GM12878 (cell line): Measurements from ENCODE around the gene TMEM41B. TPM values are rescaled to one million over a fixed set of nuclear protein-coding genes. Genes with fewer than 3 reads are reported as not detected.
"Not testable (repeated sequence)": the region's sequence is repeated elsewhere in the genome, so short reads cannot be mapped to it uniquely, and the experiment has no call there.

ENCODE experiments used
- ATAC-seq: fragments of 200-7000 bp; cut with Tn5 transposase; 3 replicates; pipeline ENCODE4 v1.9.1; 2020; ENCODE audit warnings: mild to moderate bottlenecking, moderate library complexity
- BruUV-seq: library from RNA; stranded (reverse); fragments of 400-500 nt; replicated peaks from 2 replicates; lab custom pipeline; 2021; lab: Mats Ljungman, UMichigan
- CTCF ChIA-PET: fragments of 300-600 bp; sonication (Branson Sonifier 250); formaldehyde crosslinking; extraction: SDS; loops from one replicate; lab custom pipeline; 2021; ENCODE audit warnings: inconsistent platforms; lab: Yijun Ruan, JAX
- POLR2A ChIA-PET: fragments of 350-600 bp; formaldehyde crosslinking; extraction: SDS; loops from one replicate; lab custom pipeline; 2021; ENCODE audit warnings: inconsistent platforms; lab: Charles Lee
- RAD21 ChIA-PET: fragments of 300-600 bp; sonication (Branson Sonifier 250); formaldehyde crosslinking; loops from one replicate; lab custom pipeline; 2023; ENCODE audit warnings: antibody characterized with exemption; ENCODE audit not compliant: unreplicated experiment; lab: Charles Lee
- SMC1A ChIA-PET: fragments of 300-600 bp; sonication (Branson Sonifier 250); formaldehyde crosslinking; loops from one replicate; lab custom pipeline; 2023; ENCODE audit not compliant: unreplicated experiment, uncharacterized antibody; lab: Charles Lee
- DNase-seq: peaks from one replicate; pipeline ENCODE4 v3.0.0-alpha.2; 2011; ENCODE audit warnings: low read depth, low spot score
- FAIRE-seq: peaks from 3 replicates; lab custom pipeline; 2011; peaks lifted over from hg19 to GRCh38; lab: Jason Lieb, UNC
- H2AFZ ChIP-seq: 2 replicates; pipeline ENCODE4 v1.6.0; 2011; ENCODE audit warnings: low read depth, low read length, control low read depth; ENCODE audit not compliant: control insufficient read depth
- H3K27ac ChIP-seq: 2 replicates; pipeline ENCODE4 v1.5.1; 2011; ENCODE audit warnings: control low read depth; ENCODE audit not compliant: control insufficient read depth, insufficient read depth
- H3K27me3 ChIP-seq, 2 experiments: replicated peaks in 1 of 2; 2 replicates each; pipeline versions ENCODE4 v1.6.0 to v1.6.1; 2011; ENCODE audit warnings: low read length in 1 of 2; ENCODE audit not compliant: control insufficient read depth in 2 of 2, insufficient read depth in 2 of 2
- H3K36me3 ChIP-seq, 2 experiments: 2 replicates each; pipeline ENCODE4 v1.5.1; 2011; ENCODE audit warnings: low read length in 1 of 2; ENCODE audit not compliant: control insufficient read depth in 2 of 2, insufficient read depth in 2 of 2
- H3K4me1 ChIP-seq: 2 replicates; pipeline ENCODE4 v1.6.1; 2011; ENCODE audit warnings: mild to moderate bottlenecking, low read length, moderate library complexity, mixed read lengths; ENCODE audit not compliant: control insufficient read depth, insufficient read depth
- H3K4me2 ChIP-seq: 2 replicates; pipeline ENCODE4 v1.6.0; 2011; ENCODE audit warnings: control low read depth; ENCODE audit not compliant: control insufficient read depth, insufficient read depth
- H3K4me3 ChIP-seq: fragments of 200-600 bp; sonication (generic); 2 replicates; pipeline ENCODE4 v1.5.1; 2016
- H3K79me2 ChIP-seq: 2 replicates; pipeline ENCODE4 v1.6.0; 2011; ENCODE audit warnings: low read length; ENCODE audit not compliant: control insufficient read depth, insufficient read depth
- H3K9ac ChIP-seq: 2 replicates; pipeline ENCODE4 v1.8.0; 2011; ENCODE audit warnings: low read length, control low read depth, mixed read lengths; ENCODE audit not compliant: control insufficient read depth, insufficient read depth
- H3K9me3 ChIP-seq: replicated peaks from 3 replicates; pipeline ENCODE4 v1.5.1; 2011; ENCODE audit warnings: mild to moderate bottlenecking, low read length; ENCODE audit not compliant: control insufficient read depth, insufficient read depth
- H4K20me1 ChIP-seq: 2 replicates; pipeline ENCODE4 v1.6.0; 2011; ENCODE audit not compliant: control insufficient read depth, insufficient read depth
- WGBS: methylation state at CpG from one replicate; pipeline ENCODE4 v1.1.6; 2016; ENCODE audit warnings: low lambda C conversion rate; ENCODE audit not compliant: insufficient replicate concordance, insufficient coverage; ENCODE audit errors: missing lambda C conversion rate; 5-methylcytosine and 5-hydroxymethylcytosine counted together
- in situ Hi-C: fragments of 300-500 bp; cut with MboI; formaldehyde crosslinking; loops from 9 replicates; pipeline ENCODE4 v1.14.3; 2018; ENCODE audit warnings: mixed read lengths
- intact Hi-C: fragments of 100-400 bp; cut with micrococcal nuclease; formaldehyde crosslinking; loops from one replicate; pipeline ENCODE4 v1.14.2; 2022; ENCODE audit not compliant: unreplicated experiment
- polyA plus RNA-seq, 11 experiments: library from polyadenylated mRNA; depleted of rRNA in 4 of 11; unstranded in 6 of 11; stranded (reverse) in 5 of 11; fragments of >200 nt; fragmentation: Nextera tagmentation in 4 of 11; fragmentation: Illumina TruSeq in 1 of 11; extraction: Ambion mirVana in 4 of 11; extraction: Trizol in 1 of 11; gene quantifications; 1 replicate in 1 of 11; 2 replicates in 10 of 11; pipeline versions ENCODE4 v1.2.1 to v1.2.3, GENCODE V29; 2011 to 2016; ENCODE audit warnings: inconsistent platforms in 2 of 11, missing spikeins in 2 of 11, low read depth in 1 of 11
- total RNA-seq, 4 experiments: library from RNA; depleted of rRNA in 3 of 4; stranded (reverse); fragments of >200 nt in 3 of 4; fragmentation: Illumina TruSeq in 1 of 4; extraction: Trizol in 1 of 4; gene quantifications; 2 replicates each; pipeline versions ENCODE4 v1.2.1 to v1.2.3, GENCODE V29; 2013 to 2021

TMEM41B gene
- total and polyA plus RNA-seq, 10 of the 15 experiments (the other 5 are each of a cell fraction or from before 2014, with no cell fraction given): 8.0 to 31.0 (median 20.5) TPM

DNA sequence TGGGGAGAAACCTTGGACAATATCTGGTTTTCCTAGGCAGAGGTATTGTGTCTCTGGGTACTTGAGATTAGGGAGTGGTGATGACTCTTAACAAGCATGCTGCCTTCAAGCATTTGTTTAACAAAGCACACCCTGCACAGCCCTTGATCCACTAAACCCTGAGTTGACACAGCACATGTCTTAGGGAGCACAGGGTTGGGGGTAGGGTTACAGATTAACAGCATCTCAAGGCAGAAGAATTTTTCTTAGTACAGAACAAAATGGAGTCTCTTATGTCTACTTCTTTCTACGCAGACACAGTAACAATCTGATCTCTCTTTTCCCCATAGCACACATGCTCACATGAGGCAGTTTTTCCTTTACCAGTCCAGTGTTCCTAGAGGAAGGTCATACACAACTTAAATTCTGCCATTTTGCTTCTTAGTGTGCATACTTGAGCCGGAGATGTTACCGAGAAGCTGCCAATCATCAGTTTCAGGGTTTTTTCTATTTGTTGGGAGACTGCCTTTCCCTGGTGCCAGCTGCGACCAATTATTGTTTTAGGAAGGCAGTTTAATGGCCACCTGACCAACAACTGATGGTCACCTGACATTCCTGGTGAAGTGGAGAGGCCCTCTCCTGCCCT, 5.1 kb upstream of the TMEM41B start:
- DNase-seq, POLR2A ChIA-PET, BruUV-seq, H3K4me1 ChIP-seq, H3K4me2 ChIP-seq, SMC1A ChIA-PET, H3K4me3 ChIP-seq, ATAC-seq, in situ Hi-C loops, H3K27me3 ChIP-seq, H4K20me1 ChIP-seq, FAIRE-seq, H3K79me2 ChIP-seq, H3K9me3 ChIP-seq, H2AFZ ChIP-seq, RAD21 ChIA-PET, H3K27ac ChIP-seq, intact Hi-C loops, H3K9ac ChIP-seq, H3K36me3 ChIP-seq: not testable (repeated sequence)
- whole genome bisulfite sequencing: 81% methylated on average over 4 of the region's 4 CpGs
- CTCF ChIA-PET: interaction anchor here (0.6 kb wide), 1 partner anchor 141 kb away, joined by 3 read pairs; no protein-coding TSS in a partner anchor

DNA sequence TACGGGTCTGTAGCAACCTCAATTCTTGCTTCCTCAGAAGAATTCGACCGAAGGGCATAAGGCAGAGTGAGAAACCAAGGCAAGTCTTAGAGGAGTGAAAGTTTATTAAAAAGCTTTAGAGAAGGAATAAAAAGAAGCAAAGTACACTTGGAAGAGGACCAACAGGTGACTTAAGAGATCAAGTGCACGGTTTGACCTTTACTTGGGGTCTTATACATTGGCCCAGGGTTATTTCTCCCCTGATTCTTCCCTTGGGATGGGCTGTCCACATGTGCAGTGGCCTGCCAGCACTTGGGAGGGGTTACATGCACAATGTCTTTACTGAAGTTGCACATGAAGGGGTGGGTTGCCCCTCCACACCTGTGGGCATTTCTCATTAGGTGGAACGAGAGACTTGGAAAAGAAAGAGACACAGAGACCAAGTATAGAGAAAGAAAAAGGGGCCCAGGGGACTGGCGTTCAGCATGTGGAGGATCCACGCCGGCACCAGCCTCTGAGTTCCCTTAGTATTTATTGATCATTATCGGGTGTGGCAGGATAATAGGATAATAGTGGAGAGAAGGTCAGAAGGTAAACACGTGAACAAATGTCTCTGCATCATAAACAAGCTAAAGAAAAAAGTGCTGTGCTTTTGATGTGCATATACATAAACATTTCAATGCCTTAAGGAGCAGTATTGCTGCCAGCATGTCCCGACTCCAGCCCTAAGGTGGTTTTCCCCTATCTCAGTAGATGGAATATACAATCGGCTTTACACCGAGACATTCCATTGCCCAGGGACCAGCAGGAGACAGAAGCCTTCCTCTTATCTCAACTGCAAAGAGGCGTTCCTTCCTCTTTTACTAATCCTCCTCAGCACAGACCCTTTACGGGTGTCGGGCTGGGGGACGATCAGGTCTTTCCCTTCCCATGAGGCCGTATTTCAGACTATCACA, 4.3 kb upstream of the TMEM41B start:
- H3K27ac ChIP-seq, H3K27me3 ChIP-seq, CTCF ChIA-PET, H3K9ac ChIP-seq, in situ Hi-C loops, H2AFZ ChIP-seq, SMC1A ChIA-PET, H4K20me1 ChIP-seq, H3K79me2 ChIP-seq, FAIRE-seq, DNase-seq, intact Hi-C loops, RAD21 ChIA-PET, POLR2A ChIA-PET, BruUV-seq, H3K4me3 ChIP-seq, H3K4me2 ChIP-seq, H3K36me3 ChIP-seq, H3K9me3 ChIP-seq, ATAC-seq, H3K4me1 ChIP-seq: not testable (repeated sequence)
- WGBS: 41% methylated on average over 18 of the region's 18 CpGs
